HEK293 (cell line): Measurements from ENCODE around the gene P2RY13.

Experiments used
- CTCF ChIA-PET: fragments of 350-600 bp; formaldehyde crosslinking; extraction: SDS; loops from one replicate; lab custom pipeline; 2021; ENCODE audit warnings: antibody characterized with exemption; lab: Yijun Ruan, JAX
- POLR2A ChIA-PET: fragments of 300-600 bp; formaldehyde crosslinking; extraction: SDS; loops from one replicate; lab custom pipeline; 2020; ENCODE audit warnings: antibody characterized with exemption, inconsistent platforms; lab: Yijun Ruan, JAX
- H3K27ac ChIP-seq: fragments of 200-500 bp; sonication (Bioruptor generic); 2 replicates; pipeline ENCODE4 v1.5.1; 2014; ENCODE audit warnings: low read depth, low read length, control low read depth, inconsistent platforms; ENCODE audit errors: extremely low read depth
- H3K36me3 ChIP-seq, 2 experiments: fragments of 200-500 bp in 1 of 2; sonication (Bioruptor generic) in 1 of 2; 1 replicate in 1 of 2; 2 replicates in 1 of 2; pipeline ENCODE4 v1.5.1; 2014 to 2017; ENCODE audit warnings: inconsistent platforms in 2 of 2, low read length in 2 of 2; ENCODE audit not compliant: control insufficient read depth in 2 of 2, insufficient read depth in 1 of 2
- H3K4me1 ChIP-seq: fragments of 200-500 bp; sonication (Bioruptor generic); 2 replicates; pipeline ENCODE4 v1.5.1; 2014; ENCODE audit warnings: mild to moderate bottlenecking, low read length, inconsistent platforms; ENCODE audit not compliant: control insufficient read depth, insufficient read depth
- H3K4me3 ChIP-seq: 2 replicates; pipeline ENCODE4 v1.5.1; 2011; ENCODE audit warnings: low read depth, mild to moderate bottlenecking, control low read depth, low read length, moderate library complexity
- H3K9me3 ChIP-seq: fragments of 200-500 bp; sonication (Bioruptor generic); 2 replicates; pipeline ENCODE4 v1.5.1; 2014; ENCODE audit warnings: low read depth, low read length, inconsistent platforms; ENCODE audit not compliant: control insufficient read depth, insufficient read depth
- EGR2 ChIP-seq: fragments of 450-650 bp; formaldehyde crosslinking; IDR thresholded peaks from 2 replicates; pipeline ENCODE4 v1.5.1; 2016; ENCODE audit warnings: low read depth, missing biosample characterization, missing genetic modification characterization
- IKZF3 ChIP-seq: fragments of 450-650 bp; IDR thresholded peaks from 2 replicates; pipeline ENCODE4 v1.5.0; 2018; ENCODE audit warnings: missing biosample characterization, mild to moderate bottlenecking, missing genetic modification characterization, moderate library complexity
- MZF1 ChIP-seq: fragments of 450-650 bp; formaldehyde crosslinking; IDR thresholded peaks from 2 replicates; pipeline ENCODE4 v1.5.1; 2017; ENCODE audit warnings: missing biosample characterization, missing genetic modification characterization, borderline replicate concordance
- PRDM4 ChIP-seq: fragments of 450-650 bp; formaldehyde crosslinking; IDR thresholded peaks from 2 replicates; pipeline ENCODE4 v1.5.1; 2017; ENCODE audit warnings: missing biosample characterization, missing genetic modification characterization
- ZBTB48 ChIP-seq: fragments of 450-650 bp; formaldehyde crosslinking; IDR thresholded peaks from 2 replicates; pipeline ENCODE4 v1.5.1; 2016; ENCODE audit warnings: missing biosample characterization, missing genetic modification characterization
- ZFP37 ChIP-seq: fragments of 450-650 bp; formaldehyde crosslinking; IDR thresholded peaks from 2 replicates; pipeline ENCODE4 v1.5.1; 2016; ENCODE audit warnings: missing biosample characterization, missing genetic modification characterization
- ZFP69B ChIP-seq: fragments of 450-650 bp; formaldehyde crosslinking; IDR thresholded peaks from 2 replicates; pipeline ENCODE4 v1.5.1; 2016; ENCODE audit warnings: missing biosample characterization, missing genetic modification characterization
- ZIC2 ChIP-seq: fragments of 450-650 bp; formaldehyde crosslinking; IDR thresholded peaks from 2 replicates; pipeline ENCODE4 v1.5.1; 2016; ENCODE audit warnings: missing biosample characterization, missing genetic modification characterization
- ZNF292 ChIP-seq: fragments of 450-650 bp; formaldehyde crosslinking; IDR thresholded peaks from 2 replicates; pipeline ENCODE4 v1.5.1; 2016; ENCODE audit warnings: low read depth, missing biosample characterization, missing genetic modification characterization, borderline replicate concordance
- ZNF341 ChIP-seq: fragments of 450-650 bp; formaldehyde crosslinking; IDR thresholded peaks from 2 replicates; pipeline ENCODE4; 2016; ENCODE audit warnings: low read depth, missing biosample characterization, missing genetic modification characterization
- ZNF433 ChIP-seq: fragments of 450-650 bp; formaldehyde crosslinking; IDR thresholded peaks from 2 replicates; pipeline ENCODE4 v1.5.1; 2016; ENCODE audit warnings: missing biosample characterization, missing genetic modification characterization, low read depth
- ZNF473 ChIP-seq: fragments of 450-650 bp; formaldehyde crosslinking; IDR thresholded peaks from 2 replicates; pipeline ENCODE4 v1.5.1; 2017; ENCODE audit warnings: missing biosample characterization, missing genetic modification characterization
- ZNF610 ChIP-seq: fragments of 450-650 bp; formaldehyde crosslinking; IDR thresholded peaks from 2 replicates; pipeline ENCODE4 v1.5.1; 2016; ENCODE audit warnings: missing biosample characterization, missing genetic modification characterization, borderline replicate concordance
- ZNF639 ChIP-seq: fragments of 450-650 bp; formaldehyde crosslinking; IDR thresholded peaks from 2 replicates; pipeline ENCODE4 v1.5.1; 2016; ENCODE audit warnings: missing biosample characterization, missing genetic modification characterization
- ZNF747 ChIP-seq: fragments of 450-650 bp; formaldehyde crosslinking; IDR thresholded peaks from 2 replicates; pipeline ENCODE4 v1.5.1; 2016; ENCODE audit warnings: missing biosample characterization, missing genetic modification characterization
- ZSCAN16 ChIP-seq: fragments of 450-650 bp; formaldehyde crosslinking; IDR thresholded peaks from 2 replicates; pipeline ENCODE4 v1.5.1; 2016; ENCODE audit warnings: missing biosample characterization, missing genetic modification characterization
- ZSCAN30 ChIP-seq: fragments of 450-650 bp; IDR thresholded peaks from 2 replicates; pipeline ENCODE4 v1.5.1; 2018; ENCODE audit warnings: missing biosample characterization, mild to moderate bottlenecking, missing genetic modification characterization, moderate library complexity
- ZSCAN5A ChIP-seq: fragments of 450-650 bp; formaldehyde crosslinking; IDR thresholded peaks from 2 replicates; pipeline ENCODE4 v1.5.1; 2016; ENCODE audit warnings: missing biosample characterization, missing genetic modification characterization
- TF ChIP-seq, protein P1 (sequence below): fragments of 450-650 bp; formaldehyde crosslinking; IDR thresholded peaks from 2 replicates; pipeline ENCODE4 v1.5.1; 2017; ENCODE audit warnings: missing biosample characterization, missing genetic modification characterization

Gene P2RY13

DNA sequence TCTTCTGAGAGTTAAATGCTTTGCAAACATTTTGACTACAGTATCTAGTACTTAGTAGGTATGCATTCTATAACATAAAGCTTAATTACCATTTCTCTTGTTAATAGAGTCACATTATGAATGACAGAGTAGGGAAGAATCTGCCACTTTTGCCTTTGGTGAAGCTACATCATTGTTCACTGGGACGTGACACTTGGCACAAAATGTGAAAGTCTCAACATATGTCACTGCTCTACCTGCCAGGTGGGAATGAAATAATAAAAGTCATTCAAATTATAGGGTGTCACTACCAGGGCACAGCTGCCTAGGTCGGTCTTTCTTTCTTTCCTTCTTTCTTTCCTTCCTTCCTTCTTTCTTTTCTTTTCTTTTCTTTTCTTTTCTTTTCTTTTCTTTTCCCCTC lies 30.3 kb downstream of the P2RY13 start (continued):
- TF ChIP-seq ZSCAN5A (tag by site-specific recombination) (no peak), ZBTB48 (tag by site-specific recombination) (no peak), ZNF433 (tag by site-specific recombination) (no peak), ZIC2 (tag by site-specific recombination) (no peak), ZNF292 (tag by site-specific recombination) (no peak), ZNF639 (tag by site-specific recombination) (no peak), ZSCAN16 (tag by site-specific recombination) (no peak)
- TF ChIP-seq, protein P1, sequence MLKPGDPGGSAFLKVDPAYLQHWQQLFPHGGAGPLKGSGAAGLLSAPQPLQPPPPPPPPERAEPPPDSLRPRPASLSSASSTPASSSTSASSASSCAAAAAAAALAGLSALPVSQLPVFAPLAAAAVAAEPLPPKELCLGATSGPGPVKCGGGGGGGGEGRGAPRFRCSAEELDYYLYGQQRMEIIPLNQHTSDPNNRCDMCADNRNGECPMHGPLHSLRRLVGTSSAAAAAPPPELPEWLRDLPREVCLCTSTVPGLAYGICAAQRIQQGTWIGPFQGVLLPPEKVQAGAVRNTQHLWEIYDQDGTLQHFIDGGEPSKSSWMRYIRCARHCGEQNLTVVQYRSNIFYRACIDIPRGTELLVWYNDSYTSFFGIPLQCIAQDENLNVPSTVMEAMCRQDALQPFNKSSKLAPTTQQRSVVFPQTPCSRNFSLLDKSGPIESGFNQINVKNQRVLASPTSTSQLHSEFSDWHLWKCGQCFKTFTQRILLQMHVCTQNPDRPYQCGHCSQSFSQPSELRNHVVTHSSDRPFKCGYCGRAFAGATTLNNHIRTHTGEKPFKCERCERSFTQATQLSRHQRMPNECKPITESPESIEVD (tag by site-specific recombination) = no peak

GRCh38 chr3:151297429-151297828 lies 31.9 kb downstream of the P2RY13 start:
- no peak for TF ChIP-seq ZNF473
- TF ChIP-seq ZFP37 = no peak
- no peak for TF ChIP-seq ZSCAN30 (tag by site-specific recombination)
- no peak for TF ChIP-seq ZNF341 (tag by site-specific recombination)
- TF ChIP-seq ZNF747 (tag by site-specific recombination) = no peak
- TF ChIP-seq ZNF610 (tag by site-specific recombination) = no peak
- no peak for TF ChIP-seq IKZF3 (tag by site-specific recombination)
- Histone ChIP-seq H3K4me1 (no peaks in the 10 kb centered on the region), H3K36me3 (no peaks in the 10 kb centered on the region), H3K4me3 (no peak overlapping the region), H3K27ac (no peak overlapping the region), H3K9me3 (no peaks in the 10 kb centered on the region)
- CTCF ChIA-PET = no interaction called here
- POLR2A ChIA-PET = no interaction called here

GRCh38 chr3:151296226-151296625 lies 33.1 kb downstream of the P2RY13 start:
- Histone ChIP-seq H3K9me3 (no peaks in the 10 kb centered on the region), H3K36me3 (no peaks in the 10 kb centered on the region), H3K4me3 (no peak overlapping the region), H3K27ac (no peak overlapping the region), H3K4me1 (no peaks in the 10 kb centered on the region)
- TF ChIP-seq ZFP69B (tag by site-specific recombination) = no peak
- TF ChIP-seq MZF1 (tag by site-specific recombination) = no peak
- POLR2A ChIA-PET = no interaction called here
- CTCF ChIA-PET = no interaction called here

DNA sequence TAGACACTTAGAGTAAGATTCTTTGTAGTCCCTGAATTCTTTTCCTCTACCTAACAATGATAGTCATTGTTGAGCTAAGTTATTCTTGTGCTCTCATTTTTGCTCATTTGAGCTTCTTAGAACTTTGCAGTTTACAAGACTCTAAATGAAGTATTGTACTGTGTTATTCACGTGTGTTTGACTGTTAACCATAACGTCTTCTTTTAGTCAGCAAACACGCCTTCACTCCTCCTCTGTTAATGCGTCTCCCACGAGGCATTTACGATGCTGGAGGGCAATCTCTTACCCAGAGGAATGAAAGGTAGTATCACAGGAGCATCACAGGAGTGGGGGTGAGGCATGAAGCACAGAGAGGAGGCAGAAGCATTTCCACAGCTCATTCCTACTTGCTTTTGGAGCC lies 36.2 kb downstream of the P2RY13 start:
- Histone ChIP-seq H3K9me3 (no peaks in the 10 kb centered on the region), H3K27ac (no peak overlapping the region), H3K4me1 (no peaks in the 10 kb centered on the region), H3K36me3 (no peaks in the 10 kb centered on the region), H3K4me3 (no peak overlapping the region)
- TF ChIP-seq PRDM4 = no peak
- TF ChIP-seq EGR2 (tag by site-specific recombination) = 0 out of 2 replicates have a peak, but pooled peaks have one; percentile 7
- CTCF ChIA-PET = interaction anchor here (0.7 to 2.1 kb wide), 5 partner anchors 11 to 125 kb away, joined by 3 to 7 read pairs (median 5); no protein-coding TSS in a partner anchor
- POLR2A ChIA-PET = no interaction called here
